NCI-H187 (cell line): Measurements from ENCODE around the gene ANK2.

Experiments used
- DNase-seq, 2 experiments: peaks; one replicate each; lab custom pipeline; 2025; lab: John Stamatoyannopoulos, UW

Gene ANK2

GRCh38 chr4:113289766-113290165, 240.3 kb downstream of the ANK2 start:
- DNase-seq, result no peak

GRCh38 chr4:113290666-113291065, 241.2 kb downstream of the ANK2 start:
- DNase-seq, result no peak

DNA sequence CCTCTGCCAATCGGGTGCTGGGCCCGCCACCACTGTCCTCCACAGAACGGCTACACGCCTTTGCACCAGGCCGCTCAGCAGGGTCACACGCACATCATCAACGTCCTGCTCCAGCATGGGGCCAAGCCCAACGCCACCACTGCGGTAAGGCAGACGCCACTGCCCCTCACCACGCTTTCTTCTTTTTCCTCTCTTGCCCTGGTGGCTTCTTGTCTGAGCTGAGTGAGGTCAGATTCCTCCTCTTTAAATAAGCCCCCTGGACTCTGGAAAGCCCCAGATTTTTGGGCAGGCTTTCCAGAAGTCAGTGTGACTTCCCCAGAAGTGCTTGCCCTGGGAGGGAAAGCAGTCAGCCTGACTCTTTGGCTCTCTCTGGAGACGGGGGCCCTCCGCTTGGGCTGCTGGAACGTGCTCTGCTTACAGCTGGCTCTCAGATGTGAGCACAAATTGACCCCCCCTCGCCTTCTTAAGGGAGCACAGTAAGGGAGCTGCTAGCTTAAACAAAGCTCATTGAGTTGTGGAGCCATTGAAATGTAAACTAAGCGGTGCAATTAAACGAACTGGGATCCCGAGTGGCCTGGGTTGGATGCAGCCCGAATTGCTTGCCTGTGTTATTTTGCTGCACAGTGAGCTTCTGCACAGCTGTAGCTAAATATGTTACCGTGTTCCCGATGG, 243.1 kb downstream of the ANK2 start:
- DNase-seq, result peak; percentile 44 to 71

- DNase-seq, result no peak
Measured at GRCh38 chr4:113293043-113293560, 243.6 kb downstream of the ANK2 start.

GRCh38 chr4:113293674-113294073, 244.2 kb downstream of the ANK2 start:
- no peak for DNase-seq

GRCh38 chr4:113294908-113295307, 245.5 kb downstream of the ANK2 start:
- no peak for DNase-seq

DNA sequence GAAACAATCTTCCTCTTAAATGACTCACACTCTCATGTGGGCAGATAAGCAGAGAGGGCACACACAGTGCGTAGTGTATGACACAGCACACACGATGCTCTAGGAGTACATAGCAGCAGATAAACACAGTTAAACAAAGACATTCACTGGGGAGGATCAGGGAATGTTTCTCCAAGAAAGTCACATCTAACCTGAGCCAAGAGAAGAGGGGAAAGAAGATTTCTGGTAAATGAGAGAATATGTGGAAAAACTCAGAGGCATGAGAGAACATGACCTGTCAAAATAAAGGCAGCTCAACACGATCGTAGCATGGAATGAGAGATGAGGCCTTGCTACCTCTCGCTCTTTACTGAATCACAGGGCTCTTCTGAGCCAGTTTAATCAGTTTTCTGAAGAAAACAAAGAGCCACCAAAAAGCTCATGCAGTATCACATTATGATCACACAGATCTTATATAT, 251.0 kb downstream of the ANK2 start:
- no peak for DNase-seq

DNA sequence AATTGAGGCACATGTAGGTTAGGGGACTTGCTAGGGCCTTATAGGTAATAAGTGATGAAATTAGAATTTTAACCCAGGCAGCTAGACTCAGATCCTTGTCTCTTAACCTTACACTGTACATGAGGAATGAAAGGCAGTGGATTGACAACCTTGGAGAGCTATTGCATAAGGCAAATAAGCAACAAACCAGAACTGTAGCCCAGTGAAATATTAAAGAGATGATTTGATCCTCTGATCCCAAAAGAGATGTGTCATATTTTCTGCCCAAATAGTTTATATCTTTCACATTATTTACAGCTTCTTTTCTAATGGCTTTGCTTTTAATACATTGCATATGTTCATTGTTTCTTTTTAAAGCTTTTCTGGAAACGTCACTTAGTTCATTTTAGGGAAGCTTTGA, 252.6 kb downstream of the ANK2 start:
- no peak for DNase-seq

GRCh38 chr4:113303315-113303714, 253.9 kb downstream of the ANK2 start:
- no peak for DNase-seq

DNA sequence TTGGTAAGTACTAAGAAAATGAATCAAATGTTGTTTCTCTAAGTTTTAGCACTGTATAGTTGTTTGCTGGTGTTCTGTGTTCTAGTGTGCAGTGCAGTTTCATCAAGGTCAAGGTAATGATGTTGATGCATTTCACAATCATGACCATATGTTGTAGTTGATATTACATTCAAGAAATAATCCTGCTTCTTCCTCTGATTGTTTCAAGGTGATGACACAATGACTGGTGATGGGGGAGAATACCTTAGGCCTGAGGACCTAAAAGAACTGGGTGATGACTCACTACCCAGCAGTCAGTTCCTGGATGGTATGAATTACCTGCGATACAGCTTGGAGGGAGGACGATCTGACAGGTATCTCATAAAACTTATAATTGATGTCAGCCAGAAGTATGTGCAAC, 261.6 kb downstream of the ANK2 start:
- no peak for DNase-seq

DNA sequence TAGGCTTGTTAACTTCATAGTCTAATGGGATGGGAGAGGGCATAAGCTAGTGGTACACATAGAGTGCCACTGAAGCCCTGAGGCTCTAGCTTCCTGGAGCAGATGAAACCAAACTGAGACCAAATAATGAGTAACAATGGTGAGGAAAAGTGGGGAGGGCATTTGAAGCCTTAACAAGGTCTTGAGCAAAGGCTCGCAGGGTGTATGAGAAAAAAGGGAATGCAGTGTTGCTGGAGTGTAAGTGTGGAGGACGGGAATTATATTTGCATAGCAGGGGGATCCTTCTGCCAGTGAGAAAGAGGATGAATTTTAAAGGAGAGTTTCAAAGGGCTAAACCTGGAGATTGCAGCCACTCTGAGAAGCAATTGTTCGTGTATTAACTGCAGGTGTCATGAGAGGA, 263.1 kb downstream of the ANK2 start:
- DNase-seq, result no peak

DNA sequence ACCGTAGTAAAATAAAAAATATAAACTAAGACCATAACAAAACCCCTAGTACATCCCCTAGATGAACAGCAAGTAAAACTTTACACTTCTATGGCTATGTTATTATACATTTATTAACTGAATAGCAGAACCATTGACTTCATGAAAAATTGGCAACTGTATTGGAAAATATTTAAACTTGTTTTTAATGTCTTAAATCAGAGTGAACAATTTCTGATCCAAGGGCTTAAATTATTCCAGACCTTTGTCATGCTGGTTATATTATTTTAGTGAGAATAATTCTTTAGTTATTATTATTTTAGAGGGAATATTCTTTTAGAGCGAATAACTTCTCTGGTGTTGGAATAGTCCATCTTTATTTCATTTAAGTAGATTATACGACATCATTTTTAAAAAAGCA, 265.0 kb downstream of the ANK2 start:
- no peak for DNase-seq

DNA sequence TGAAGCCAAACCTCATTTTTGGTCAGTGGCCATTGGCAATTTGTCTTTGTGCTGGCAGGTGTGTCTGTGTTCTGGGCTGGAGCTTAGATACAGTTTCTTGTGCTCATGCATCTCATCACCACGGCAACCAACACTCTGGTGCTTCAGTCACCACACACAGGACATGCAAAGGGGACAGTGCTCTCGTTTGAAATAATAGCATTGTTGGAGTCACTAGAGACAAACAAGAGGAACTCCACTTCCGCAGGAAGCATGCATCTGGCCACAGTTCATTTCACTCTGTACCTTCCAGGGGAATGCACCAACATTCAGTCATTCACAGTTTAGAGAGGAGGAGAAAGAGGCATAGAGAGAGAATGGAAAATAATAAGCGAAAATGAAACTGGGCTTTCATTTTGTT, 267.4 kb downstream of the ANK2 start:
- no peak for DNase-seq

GRCh38 chr4:113317523-113317922, 268.1 kb downstream of the ANK2 start:
- no peak for DNase-seq

DNA sequence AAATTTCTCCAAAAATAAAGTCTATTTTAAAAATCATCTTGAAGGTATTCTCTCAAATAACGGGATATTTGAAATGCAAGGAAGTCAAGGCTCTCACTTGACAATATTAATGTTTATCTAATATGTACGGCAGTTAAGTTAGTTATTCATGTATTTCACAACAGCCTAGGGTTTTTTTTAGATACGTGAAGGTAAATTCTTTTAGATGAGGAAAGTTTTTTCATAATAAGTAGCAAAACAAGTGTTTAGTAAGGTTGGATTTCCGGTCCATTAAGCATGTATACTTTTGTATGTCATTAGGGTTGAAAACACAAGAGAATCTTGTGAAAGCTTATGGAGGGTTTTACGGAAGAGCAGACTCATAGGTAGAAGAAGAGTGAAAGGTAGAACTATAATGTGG, 273.3 kb downstream of the ANK2 start:
- no peak for DNase-seq

GRCh38 chr4:113325876-113326615, 276.6 kb downstream of the ANK2 start:
- DNase-seq, result no peak

GRCh38 chr4:113327494-113327893, 278.0 kb downstream of the ANK2 start:
- DNase-seq, result no peak

DNA sequence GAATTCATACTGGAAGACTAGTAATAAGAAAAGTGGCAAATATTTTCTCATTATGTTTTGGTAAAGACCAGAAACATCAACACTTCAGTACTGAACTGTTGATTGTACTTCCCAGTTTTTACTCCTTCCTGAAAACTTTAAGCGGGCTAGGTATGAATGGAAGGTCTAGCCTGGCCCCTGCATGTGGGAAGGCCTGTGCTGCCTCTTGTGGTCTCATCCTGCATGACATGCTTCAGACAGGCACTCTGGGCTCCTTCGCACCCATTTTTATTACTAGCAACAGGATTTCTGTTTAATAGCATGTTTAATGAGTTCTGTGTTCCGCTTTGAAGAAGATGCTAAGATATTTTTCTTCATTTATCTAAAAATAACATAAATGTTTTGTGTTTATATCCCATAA, 279.1 kb downstream of the ANK2 start:
- DNase-seq, result no peak

DNA sequence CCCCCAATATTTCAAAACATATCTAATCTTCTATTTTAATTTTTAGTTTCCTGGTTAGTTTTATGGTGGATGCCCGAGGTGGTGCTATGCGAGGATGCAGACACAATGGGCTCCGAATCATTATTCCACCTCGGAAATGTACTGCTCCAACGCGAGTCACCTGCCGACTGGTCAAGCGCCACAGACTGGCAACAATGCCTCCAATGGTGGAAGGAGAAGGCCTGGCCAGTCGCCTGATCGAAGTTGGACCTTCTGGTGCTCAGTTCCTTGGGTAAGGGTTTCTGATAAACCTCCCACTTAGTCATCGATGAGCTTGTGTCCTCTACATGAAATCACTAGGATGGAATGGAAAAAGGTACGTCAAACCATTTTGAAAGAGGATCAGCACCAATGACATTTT, 280.7 kb downstream of the ANK2 start:
- DNase-seq, result no peak

GRCh38 chr4:113331811-113332210, 282.4 kb downstream of the ANK2 start:
- DNase-seq, result no peak

GRCh38 chr4:113332701-113333100, 283.2 kb downstream of the ANK2 start:
- DNase-seq, result no peak

DNA sequence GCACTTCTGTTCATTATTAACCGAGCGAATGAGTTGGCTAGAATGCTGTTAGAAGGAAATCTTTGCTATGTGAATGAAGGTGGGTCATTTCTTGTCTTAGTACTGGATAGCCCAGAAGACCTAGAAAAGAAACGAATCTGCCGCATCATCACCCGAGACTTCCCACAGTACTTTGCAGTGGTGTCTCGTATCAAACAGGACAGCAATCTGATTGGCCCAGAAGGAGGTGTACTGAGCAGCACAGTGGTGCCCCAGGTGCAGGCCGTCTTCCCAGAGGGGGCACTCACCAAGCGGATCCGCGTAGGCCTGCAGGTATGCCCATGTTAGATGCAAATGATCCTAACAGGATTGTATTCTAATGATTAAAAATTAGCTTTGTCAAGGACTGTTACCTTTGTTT, 286.3 kb downstream of the ANK2 start:
- DNase-seq, result no peak

- DNase-seq, result no peak
Measured at GRCh38 chr4:113336556-113336955, 287.1 kb downstream of the ANK2 start.

DNA sequence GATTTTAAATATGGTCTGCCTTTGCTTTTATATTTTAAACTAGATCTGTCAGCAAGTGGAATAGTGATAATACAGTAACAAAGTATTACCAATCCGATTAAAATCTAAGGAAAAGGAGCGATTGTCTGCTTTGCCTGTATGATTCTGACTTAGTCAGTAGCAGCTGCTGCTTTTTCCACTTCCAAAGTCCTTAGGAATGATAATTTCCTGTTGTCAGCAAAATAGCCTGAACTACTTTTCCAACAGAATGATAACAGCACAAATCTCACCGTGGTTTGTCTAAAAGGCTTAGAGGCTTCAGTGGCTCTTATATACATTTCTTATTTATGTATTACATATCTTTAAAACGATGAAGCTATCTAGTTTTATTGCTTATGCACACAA, 290.0 kb downstream of the ANK2 start:
- DNase-seq, result no peak
